ENCODE data around the gene ECE1.

ECE1 gene

GRCh38 chr1:21260405-21261125 lies 29.7 kb downstream of the ECE1 start:
- no peak for TF ChIP-seq CTCF (IDR thresholded peaks at IDR 0.05; ENCODE audit: borderline replicate concordance, insufficient read depth, low read depth, low read length)

GRCh38 chr1:21259316-21260076 lies 30.8 kb downstream of the ECE1 start:
- H3K4me3 ChIP-seq (ENCODE audit: low read depth, low read length), result no peak overlapping the region
- no peak for TF ChIP-seq CTCF (IDR thresholded peaks at IDR 0.05; ENCODE audit: borderline replicate concordance, insufficient read depth, low read depth, low read length)

More at GRCh38 chr1:21260405-21261125, 29.7 kb downstream of the ECE1 start:
- no peak overlapping the region for H3K4me3 ChIP-seq (ENCODE audit: low read depth, low read length)

- no peak for TF ChIP-seq CTCF (IDR thresholded peaks at IDR 0.05; ENCODE audit: borderline replicate concordance, insufficient read depth, low read depth, low read length)
Observed at GRCh38 chr1:21258331-21259134, 31.7 kb downstream of the ECE1 start.

GRCh38 chr1:21257431-21258135 lies 32.7 kb downstream of the ECE1 start:
- no peak for TF ChIP-seq CTCF (IDR thresholded peaks at IDR 0.05; ENCODE audit: borderline replicate concordance, insufficient read depth, low read depth, low read length)
- H3K4me3 ChIP-seq (ENCODE audit: low read depth, low read length), result no peak overlapping the region

More at GRCh38 chr1:21258331-21259134, 31.7 kb downstream of the ECE1 start:
- no peak overlapping the region for H3K4me3 ChIP-seq (ENCODE audit: low read depth, low read length)

- H3K4me3 ChIP-seq (ENCODE audit: low read depth, low read length), result no peak overlapping the region
- no peak for TF ChIP-seq CTCF (IDR thresholded peaks at IDR 0.05; ENCODE audit: borderline replicate concordance, insufficient read depth, low read depth, low read length)
Observed at GRCh38 chr1:21256776-21257175, 33.5 kb downstream of the ECE1 start.

- H3K4me3 ChIP-seq (ENCODE audit: low read depth, low read length), result no peak overlapping the region
- no peak for TF ChIP-seq CTCF (IDR thresholded peaks at IDR 0.05; ENCODE audit: borderline replicate concordance, insufficient read depth, low read depth, low read length)
Observed at GRCh38 chr1:21255943-21256320, 34.3 kb downstream of the ECE1 start.

All from GM12875 (cell line).